UCSD-AML1 (cell line): Measurements from ENCODE around the gene PPARA.
A peak's percentile ranks its signal among the peaks of the same experiment; 100 is the strongest.
"Not testable (repeated sequence)": the region's sequence is repeated elsewhere in the genome, so short reads cannot be mapped to it uniquely, and the experiment has no call there.

Experiments used
- DNase-seq: peaks from one replicate; lab custom pipeline; 2025; ENCODE audit not compliant: unreplicated experiment; lab: John Stamatoyannopoulos, UW

The PPARA gene

DNA sequence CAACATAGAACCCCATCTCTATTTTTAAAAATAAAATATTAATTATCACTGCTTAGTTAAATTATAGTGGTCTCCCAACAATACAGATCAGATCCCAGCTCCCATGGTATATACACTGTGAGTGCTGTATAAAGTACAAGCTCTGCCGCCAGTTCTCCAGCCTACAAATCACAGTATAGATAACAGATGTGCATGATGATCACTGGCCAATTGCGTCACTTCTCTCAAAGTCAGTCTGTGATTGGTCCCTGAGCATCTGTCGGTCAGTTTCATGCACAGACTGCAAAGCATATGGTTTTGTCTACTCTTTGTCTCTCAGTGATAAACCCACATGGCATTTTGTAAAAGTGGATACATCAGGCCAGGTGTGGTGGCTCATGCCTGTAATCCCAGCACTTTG lies 15.7 kb downstream of the PPARA start:
- no peak for DNase-seq

DNA sequence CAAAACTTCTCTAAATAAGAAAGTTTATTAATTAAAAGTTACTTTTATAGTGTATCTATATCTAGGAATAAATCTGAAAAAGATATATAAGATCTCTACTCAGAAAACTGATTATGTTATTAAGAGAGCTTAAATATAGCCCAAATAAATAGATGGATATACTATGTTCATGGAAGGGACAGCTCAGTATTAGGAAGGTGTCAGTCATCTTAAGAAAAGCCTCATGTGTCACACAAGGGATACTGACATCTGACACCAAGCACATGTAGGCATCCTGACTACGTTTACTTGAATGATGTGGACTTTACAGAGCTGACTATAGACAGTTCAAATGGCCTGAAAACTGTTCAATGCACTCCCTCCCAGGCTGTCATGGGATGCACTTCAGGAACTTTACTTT lies 19.3 kb downstream of the PPARA start:
- DNase-seq, result no peak

DNA sequence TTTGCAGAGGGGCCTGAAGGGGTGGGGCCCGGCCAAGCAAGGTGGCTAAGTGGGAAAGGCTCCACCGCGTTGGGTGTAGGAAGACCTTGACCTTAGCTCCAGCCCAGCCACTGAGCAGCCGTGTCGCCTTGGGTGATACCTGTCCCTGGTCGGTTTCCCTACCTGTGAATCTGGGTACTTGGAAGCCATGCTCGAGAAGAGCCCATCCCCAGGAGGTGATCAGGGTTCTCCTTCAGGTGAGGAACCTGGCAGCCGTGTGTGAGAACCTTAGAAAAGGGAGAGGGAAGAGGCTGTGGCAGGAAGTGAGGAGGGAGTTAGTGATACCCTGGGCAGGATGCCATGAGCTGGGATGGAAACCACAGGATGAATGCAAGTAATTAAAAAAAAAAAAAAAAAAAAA lies 21.6 kb downstream of the PPARA start:
- DNase-seq, result peak; percentile 29

DNA sequence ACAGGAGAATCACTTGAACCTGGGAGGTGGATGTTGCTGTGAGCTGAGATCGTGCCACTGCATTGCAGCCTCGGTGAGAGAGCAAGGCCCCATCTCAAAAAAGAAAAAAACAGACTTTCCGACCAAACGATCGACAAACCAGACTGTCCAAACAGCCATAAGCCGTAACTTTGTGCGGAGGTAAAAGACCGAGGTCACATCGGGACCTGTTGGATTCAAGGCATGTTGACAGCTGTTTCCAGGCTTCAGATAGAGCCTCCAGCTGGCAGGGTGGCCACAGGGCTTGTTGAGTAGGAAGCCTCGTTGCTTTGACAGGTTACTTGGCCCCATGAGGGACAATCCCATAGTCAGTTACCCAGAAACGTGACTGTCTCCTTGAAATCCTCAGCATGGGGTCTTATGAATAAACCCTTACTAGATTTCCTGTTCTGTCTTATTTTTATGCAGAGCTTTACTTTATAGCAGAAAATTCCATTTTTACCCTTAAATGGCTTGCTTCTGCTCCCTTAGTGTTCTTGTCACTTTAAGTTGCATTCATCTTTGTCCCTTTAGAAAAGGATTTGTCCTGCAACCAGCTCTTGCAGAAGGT lies 22.3 kb downstream of the PPARA start:
- no peak for DNase-seq

DNA sequence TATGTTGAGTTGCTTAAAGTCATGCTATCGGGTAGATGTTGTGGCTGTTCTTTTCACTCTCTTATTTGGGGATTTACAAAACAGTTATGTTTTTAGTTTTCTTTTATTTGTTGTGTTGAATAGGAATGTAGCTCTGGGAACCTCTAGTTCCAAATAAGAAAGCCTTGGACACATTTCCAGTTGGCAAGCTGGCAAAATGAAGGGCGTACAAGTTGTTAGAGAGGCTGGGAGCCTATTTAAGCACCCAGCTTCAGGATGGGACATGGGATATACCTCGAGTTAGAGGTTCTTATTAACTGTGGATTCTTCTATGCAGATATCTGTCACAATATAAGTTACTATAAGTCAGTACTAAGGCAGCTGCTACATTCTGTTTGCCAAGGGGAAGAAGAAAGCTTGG lies 22.8 kb downstream of the PPARA start:
- DNase-seq, result no peak

DNA sequence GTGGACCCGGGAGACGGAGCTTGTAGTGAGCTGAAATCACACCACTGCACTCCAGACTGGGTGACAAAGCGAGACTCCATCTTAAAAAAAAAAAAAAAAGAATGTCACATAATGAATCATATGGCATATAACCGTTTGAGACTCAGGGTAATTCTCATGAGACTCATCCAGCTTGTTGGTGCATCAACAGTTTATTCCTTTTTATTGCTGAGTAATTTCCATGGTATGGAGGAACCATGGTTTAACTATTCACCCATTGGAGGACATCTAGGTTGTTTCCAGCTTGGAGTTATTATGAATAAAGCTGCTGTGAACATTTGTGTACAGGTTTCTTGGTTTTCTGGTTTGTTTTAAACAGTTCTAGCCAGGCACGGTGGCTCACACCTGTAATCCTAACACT lies 25.3 kb downstream of the PPARA start:
- DNase-seq, result no peak

DNA sequence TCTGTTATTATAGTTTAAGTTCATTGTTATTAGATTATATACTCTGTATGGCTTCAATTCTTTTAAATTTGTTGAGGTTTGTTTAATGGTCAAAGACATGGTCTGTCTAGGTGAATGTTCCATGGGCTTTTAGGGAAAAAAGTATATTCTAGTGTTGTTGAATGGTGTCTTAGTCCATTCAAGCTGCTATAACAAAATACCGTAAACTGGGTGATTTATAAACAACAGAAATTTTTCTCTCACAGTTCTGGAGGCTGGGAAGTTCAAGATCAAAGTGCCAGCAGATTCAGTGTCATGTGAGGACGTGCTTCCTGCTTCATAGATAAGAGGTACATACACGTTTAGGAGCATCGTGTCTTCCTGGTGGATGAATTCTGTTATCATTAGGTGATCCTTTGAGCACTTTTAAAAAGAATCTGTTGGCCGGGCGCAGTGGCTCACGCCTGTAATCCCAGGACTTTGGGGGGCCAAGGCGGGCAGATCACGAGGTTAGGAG lies 26.2 kb downstream of the PPARA start:
- DNase-seq, result no peak

DNA sequence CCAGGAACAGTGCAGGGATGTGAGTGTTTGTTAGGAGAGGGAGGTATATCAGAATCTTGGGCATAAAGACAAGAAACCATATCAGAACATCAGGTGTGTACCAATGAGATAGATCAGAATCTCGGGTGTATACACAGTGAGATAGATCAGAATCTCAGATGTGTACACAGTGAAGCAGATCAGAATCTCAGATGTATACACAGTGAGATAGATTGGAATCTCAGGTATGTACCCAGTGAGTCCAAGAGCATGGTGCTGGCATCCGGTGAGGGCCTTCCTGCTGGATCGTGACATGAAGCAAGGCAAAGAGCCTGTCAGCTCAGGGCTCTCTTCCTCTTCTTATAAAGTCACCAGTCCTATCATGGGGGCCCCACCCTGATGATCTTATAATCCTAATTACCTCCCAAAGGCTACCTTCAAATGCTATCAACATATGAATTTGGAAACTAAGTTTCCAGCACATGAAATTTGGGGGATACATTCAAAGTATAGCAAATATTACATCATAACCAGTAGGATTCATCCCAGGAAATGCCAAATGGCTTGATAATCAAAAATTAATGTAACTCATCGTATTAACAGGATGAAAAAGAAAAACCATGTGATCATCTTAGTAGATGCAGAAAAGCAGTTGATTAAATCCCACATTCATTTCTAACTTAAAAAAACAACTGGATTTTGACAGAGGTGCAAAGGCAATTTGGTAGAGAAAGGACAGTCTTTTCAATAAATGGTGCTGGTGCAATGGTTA lies 28.6 kb downstream of the PPARA start:
- DNase-seq, result no peak

DNA sequence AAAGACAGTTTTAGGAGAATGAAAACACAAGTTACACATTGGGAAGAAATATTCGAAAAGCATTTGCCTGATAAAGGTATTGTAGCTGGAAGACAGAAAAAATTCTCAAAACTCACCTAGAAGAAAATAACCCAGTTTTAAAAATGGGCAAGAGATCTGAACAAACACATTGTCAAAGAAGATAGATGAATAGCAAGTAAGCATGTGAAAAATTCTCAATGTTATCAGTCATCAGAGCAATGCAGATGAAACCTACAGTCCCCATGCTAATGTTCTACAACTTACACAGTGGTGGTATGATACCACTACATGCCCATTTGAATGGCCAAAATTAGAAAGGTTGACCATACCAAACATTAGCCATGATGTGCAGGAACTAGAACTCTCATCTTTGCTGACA lies 29.4 kb downstream of the PPARA start:
- no peak for DNase-seq

DNA sequence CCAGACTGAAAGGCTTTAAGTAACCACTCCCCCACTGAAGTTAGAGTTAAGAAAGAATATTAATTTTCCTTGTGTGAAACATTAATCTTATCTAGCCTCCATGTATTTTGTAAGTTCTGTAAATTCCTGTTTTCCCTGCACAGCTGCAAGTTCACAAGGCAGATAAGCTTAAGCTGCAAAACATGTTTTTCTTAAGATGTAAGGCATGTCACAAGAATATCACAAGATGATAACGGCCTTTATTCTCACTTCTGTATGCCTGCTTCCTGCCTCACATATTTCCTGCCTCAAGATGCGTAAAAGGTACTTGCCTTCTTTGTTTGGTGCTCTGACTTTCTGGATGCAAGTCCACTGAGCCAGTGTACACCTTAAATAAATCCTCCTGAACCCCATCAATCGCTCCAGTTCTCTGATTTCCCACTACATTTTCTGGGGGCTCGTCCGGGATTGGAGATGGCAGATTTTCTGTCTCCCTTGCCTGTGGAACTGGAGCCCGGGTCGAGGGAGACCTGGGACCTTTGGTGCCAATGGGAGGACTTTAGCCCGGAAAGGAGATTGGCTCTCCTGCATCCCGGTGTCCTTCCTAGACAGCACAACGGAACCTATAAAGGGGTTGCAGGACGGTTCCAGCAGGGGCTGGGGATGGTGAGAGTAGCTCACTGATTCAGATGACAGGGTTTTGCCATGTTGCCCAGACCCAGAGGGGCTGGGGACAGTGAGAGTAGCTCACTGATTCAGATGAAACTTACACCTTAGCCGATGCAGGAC lies 30.2 kb downstream of the PPARA start:
- no peak for DNase-seq

DNA sequence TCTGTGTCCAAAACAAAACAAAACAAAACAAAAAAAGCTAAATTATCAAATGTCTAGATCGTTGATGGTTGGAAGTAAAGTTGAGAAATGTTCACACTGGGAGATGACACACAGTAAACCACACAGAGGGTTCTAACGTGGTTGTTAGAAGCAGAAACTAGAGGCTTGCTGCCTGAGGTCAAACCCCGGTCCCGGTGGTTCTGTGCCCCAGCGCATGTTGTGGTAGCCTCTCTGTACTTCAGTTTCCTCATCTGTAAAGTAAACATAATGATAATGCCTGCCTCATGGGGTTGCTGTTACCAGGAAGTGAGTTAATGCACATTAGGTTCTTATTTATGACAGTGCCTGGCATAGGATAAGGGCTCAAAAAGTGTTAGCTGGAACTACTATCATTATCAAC lies 33.4 kb downstream of the PPARA start:
- DNase-seq, result no peak

DNA sequence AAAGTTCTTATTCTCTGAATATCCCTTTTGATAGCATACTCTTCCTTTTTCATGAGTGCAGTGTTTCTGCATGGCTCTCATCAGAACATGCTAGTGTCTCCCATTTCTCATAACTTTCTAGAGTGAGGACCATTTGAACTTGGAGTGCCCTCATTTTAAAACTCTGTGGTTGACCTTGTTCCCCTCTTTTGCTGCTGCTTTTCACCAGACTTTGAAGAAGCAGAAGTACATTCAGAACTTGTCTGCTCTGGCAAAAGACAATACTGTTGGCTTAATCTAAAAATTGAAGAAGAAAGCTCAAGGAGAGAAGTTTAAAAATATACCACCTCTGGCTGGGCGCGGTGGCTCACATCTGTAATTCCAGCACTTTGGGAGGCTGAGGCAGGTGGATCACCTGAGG lies 35.0 kb downstream of the PPARA start:
- DNase-seq, result no peak

DNA sequence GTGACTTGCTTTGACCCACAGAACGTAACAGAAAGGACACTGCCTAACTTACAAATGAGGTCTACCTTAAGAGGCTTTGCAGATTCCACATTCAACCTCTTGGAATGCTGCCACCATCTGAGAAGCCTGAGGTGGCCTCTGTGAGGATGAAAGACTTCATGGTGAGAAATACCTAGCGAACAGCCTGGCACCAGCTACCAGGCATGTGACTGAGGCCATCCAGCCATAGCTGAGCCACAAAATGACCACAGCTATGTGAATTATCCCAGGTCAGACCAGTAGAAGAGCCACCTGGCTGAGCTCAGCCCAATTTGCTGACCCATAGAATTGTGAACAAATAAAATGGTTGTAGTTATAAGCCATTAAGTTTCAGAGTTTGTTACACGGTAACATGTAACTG lies 37.5 kb downstream of the PPARA start:
- DNase-seq, result no peak

DNA sequence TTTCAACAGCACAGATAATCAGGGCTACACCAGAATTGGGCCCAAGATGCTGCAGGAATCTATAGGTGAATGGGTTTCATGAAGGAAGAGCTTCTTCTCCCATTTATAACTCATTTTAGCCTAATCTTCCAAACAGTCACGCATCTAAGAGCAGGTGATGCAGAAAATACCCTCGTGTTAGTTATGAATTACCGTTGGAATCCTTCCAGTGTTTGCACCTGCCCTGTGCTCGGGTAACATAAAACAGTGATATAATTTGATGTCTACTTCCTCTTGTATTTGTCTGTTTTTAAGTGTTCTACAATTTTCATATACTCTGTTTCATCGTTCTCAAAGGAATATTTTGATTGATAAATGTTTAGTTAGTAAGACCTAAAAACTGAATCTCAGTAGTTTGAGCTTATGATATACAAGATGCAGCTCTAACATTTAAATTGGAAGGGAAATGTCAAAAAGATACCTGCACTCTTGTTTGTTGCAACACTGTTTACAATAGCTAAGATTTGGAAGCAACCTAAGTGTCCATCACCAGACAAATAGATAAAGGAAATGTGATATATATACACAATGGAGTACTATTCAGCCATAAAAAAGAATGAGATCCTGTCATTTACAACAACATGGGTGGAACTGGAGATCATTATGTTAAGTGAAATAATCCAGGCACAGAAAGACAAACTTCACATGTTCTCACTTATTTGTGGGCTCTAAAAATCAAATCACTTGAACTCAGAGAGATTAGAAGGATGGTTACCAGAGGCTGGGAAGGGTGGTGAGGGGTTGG lies 42.1 kb downstream of the PPARA start:
- no peak for DNase-seq

DNA sequence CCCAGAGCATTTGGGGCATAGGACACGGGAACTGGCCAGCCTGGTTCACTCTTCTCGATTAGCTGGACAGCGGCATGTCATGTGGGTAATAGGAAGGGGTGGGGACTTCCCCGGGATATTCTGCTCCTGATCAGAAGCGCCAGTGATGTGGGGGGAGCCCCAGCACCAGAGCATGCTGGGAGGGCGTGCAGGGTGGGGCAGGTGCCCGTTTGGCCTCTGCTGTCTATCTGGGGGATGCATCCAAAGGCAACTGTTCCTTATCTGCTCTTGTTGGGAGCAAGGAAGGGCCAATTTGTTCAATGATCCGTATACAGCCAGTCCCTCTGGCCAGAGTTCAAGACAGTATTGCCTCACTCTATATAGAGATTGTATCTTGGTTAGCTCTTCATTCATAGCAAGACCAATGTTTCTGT lies 43.6 kb downstream of the PPARA start:
- DNase-seq, result no peak

DNA sequence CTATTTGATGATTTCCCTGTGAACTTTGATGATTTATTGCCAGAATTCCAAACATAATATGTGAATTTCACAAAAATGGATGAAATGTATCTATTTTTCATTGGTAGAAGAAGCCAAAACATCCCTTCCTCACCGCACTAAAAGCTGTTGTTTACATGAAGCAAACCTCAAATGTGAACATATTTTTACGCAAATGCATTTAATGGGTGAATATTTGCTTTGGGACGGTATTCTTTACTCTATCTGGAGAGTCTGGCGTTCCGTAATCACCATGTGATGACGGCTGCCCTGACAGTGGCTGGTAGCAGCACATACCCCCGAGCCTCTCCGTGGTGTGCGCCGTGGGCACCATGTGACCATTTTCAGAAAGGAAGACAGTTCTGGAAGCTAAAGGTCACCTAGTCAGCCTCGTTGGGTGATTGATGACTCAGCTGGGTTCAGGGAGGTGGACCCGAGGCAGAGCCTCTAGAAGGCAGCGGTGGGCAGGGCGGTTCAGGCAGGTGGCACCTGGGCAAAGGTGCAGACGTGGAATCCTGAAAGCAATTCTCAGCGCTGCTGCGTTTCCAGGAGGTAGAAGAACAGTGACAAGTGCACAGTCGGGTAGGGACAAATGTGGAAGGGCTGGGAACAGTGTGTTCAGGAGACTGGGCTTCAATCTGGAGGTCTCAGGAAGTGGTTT lies 45.3 kb downstream of the PPARA start:
- DNase-seq, result no peak

DNA sequence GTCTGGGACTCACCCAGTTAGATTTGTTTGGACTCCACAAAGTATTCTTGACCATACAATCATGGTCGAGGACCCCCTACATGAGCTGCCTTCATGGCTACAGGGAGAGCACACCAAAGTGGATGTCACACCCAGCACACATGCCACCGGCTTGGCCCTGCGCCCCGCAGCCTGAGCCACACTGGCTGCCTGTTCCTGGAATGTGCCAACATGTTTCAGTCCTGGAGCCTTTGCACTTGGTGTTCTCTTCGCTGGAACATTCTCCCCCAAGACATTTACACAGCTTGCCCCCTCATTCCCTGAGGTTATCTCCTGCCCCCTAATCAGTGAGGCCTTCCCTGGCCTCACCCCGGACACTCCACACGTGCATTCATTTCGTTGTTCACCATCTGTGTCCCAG lies 46.0 kb downstream of the PPARA start:
- DNase-seq, result no peak

DNA sequence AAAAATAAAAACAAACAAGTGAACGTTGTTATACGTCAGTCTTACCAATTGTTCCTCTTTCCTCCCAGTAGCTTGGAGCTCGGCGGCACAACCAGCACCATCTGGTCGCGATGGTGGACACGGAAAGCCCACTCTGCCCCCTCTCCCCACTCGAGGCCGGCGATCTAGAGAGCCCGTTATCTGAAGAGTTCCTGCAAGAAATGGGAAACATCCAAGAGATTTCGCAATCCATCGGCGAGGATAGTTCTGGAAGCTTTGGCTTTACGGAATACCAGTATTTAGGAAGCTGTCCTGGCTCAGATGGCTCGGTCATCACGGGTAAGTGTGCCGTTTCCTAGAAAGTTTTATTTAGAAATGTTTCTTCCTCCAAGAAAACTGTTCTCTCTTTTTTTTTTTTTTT lies 47.9 kb downstream of the PPARA start:
- DNase-seq, result no peak

DNA sequence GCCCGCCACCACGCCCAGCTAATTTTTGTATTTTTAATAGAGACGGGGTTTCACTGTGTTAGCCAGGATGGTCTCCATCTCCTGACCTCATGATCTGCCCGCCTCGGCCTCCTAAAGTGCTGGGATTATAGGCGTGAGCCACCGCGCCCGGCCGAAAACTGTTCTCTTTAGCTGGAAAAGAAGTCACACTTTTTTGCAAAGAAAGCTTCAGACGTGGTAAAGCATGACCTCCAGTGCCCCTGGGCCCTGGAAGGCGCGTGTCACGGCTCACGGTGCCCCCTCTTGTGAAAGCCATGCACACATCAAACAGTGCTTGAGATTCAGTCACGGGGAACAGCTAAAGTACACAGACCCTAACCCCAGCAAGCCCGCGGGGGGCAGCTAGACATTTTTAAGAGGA lies 48.5 kb downstream of the PPARA start:
- DNase-seq, result not testable (repeated sequence)

DNA sequence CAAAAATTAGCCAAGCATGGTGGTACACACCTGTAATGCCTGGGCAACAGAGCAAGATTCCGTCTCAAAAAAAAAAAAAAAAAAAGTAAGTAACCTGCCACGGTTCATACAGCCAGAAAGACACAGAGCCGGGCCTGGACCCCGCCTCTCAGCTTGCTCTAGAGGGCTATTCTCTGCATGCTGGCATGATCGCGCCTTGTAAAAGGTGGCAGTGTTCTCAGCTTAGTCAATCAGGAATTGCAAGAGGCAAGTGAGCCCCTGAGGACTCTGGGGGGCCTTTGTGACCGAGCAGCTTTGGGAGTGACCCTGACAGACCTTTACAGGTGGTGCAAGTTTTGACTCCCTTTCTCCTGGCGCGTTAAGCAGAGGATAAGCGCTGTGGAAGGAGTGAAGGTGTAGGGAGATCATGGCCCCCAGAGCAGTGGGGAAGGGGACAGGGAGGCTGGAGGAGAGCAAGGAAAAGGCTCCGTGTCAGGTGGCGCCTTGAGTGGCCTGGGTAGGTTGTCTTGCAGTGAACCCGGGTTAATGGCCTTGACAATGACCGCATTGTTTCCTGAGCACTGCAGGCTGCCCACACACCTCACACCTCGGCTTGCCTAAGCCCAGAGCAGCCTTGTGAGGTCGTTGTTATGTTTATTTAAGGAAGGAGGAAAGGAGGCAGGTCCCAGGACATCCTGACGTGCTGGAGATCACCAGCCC lies 50.9 kb downstream of the PPARA start:
- peak; percentile 63 for DNase-seq
